Measurements from ENCODE around the gene NPNT.
"Not testable (repeated sequence)": the region's sequence is repeated elsewhere in the genome, so short reads cannot be mapped to it uniquely, and the experiment has no call there.

NPNT gene, protein sequence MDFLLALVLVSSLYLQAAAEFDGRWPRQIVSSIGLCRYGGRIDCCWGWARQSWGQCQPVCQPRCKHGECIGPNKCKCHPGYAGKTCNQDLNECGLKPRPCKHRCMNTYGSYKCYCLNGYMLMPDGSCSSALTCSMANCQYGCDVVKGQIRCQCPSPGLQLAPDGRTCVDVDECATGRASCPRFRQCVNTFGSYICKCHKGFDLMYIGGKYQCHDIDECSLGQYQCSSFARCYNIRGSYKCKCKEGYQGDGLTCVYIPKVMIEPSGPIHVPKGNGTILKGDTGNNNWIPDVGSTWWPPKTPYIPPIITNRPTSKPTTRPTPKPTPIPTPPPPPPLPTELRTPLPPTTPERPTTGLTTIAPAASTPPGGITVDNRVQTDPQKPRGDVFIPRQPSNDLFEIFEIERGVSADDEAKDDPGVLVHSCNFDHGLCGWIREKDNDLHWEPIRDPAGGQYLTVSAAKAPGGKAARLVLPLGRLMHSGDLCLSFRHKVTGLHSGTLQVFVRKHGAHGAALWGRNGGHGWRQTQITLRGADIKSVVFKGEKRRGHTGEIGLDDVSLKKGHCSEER

DNA sequence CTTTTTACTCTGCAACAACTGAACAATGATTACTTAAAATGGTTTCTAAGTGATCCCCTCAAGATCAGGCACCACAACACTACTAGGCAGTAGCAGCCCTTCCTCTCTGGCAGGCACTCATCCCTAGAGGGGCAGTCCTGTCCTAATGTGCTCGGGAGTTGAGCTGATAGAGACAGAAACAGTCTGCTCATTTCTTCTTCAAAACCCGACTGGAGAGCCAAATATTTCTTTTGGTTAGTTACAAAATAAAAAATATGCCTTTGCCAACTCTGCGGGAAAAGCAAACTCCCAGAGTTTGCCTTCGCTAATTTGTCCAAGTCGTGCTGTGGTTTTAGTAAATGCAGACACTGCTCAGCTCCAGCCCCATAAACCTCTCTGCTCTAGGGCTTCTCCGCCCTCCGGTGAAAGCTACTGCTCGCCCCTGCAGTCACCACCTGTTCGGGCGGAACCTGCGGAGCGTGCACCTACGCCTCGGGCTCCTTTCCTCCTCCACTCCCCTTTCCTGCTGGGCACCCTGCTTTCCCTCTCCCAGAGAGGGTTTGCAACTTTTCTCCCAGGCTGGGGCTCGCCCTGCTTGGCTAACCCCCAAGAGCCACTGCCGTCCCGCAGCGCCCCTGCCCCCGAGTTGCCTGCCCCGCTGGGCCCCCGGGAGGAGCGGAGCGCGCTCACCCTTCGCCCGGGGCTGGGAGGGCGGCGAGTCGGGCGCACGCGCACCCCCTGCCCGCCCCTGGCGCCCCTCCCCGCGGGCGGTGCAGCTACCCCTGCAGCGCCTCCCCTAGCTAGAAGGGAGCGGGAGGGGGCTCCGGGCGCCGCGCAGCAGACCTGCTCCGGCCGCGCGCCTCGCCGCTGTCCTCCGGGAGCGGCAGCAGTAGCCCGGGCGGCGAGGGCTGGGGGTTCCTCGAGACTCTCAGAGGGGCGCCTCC, at the start of gene NPNT:
NPNT (plus strand) TSS at position 812 of the 923 bp plus-strand sequence. CDS start 182 bp downstream, outside the sequence.
- peak in 1 of 2 experiments; percentile 18 for DNase-seq

DNA sequence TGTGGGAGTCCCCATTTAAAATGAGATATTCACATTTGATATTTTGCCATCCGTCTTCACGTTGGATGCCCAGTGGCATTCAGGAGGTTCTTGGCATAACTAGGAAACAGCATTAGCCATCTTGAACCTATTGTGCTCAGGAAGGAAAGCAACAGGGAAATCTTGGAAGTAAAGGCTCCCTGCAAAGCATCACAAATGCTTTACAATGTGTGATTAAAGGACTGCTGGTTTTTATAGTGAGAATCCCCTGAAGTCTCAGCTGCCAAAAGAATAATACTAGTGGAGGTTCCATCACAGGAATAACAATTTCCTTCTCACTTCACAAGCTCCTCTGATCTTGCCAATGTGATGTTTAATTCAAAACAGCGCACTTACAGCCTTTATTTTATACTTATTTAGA, 49.7 kb upstream of the NPNT start:
- no peak for DNase-seq

DNA sequence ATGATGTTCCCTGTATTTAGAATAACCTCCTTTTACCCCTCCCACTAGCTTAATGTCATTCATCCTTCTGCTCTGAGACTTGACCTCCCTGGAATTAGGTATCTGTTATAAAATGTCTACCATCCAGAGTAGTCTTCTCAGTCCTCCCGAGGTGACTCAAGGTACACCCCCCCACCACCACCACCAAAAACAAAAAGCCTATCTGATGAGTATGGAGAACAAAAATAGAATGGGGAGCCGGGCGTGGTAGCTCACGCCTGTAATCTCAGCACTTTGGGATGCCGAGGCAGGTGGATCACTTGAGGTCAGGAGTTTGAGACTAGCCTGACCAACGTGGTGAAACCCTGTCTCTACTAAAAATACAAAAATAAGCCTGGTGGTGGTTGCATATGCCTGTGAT, 46.9 kb upstream of the NPNT start:
- not testable (repeated sequence) for DNase-seq

DNA sequence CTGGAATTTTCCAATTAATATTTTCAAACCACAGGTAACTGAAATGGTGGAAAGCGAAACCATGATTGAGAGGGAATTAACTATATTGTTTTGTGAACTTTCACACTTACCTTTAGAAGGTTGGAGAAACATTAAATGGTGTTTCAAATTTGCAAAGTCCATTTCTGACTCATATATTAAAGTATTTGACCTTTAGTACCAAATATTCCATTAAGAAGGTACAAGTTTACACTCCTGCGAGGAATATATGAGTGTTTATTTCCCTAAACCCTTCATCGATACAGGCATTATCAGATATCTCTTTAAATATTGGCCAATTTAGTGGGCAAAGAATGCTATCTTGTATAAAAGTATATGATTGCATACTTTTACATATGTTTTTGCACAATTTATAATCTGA, 44.1 kb upstream of the NPNT start:
- DNase-seq, result no peak

DNA sequence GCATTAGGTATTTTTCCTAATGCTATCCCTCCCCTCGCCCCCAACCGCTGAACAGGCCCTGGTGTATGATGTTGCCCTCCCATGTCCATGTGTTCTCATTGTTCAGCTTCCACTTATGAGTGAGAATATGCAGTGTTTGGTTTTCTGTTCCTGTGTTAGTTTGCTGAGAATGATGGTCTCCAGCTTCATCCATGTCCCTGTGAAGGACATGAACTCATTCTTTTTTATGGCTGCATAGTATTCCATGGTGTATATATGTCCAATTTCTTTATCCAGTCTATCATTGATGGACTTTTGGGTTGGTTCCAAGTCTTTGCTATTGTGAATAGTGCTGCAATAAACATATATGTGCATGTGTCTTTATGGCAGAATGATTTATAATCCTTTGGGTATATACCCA, 43.0 kb upstream of the NPNT start:
- not testable (repeated sequence) for DNase-seq

DNA sequence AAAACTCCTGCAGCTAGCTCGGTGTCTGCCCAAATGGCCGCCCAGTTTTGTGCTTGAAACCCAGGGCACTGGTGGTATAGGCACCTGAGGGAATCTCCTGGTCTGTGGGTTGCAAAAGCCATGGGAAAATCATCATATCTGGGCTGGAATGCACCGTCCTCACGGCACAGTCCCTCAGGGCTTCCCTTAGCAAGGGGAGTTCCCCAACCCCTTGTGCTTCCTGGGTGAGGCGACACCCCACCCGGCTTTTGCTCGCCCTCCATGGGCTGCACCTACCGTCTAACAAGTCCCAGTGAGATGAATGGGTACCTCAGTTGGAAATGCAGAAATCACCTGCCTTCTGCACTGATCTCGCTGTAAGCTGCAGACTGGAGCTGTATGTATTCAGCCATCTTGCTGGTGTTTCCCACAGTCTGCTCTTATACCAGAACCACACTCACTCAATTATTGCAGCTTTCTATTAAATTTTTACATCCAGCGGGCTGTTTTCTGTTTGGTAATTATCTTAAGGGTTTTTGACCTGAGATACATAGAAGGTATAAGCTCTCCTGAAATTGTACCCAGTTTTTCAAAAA, 36.7 kb upstream of the NPNT start:
- no peak for DNase-seq

DNA sequence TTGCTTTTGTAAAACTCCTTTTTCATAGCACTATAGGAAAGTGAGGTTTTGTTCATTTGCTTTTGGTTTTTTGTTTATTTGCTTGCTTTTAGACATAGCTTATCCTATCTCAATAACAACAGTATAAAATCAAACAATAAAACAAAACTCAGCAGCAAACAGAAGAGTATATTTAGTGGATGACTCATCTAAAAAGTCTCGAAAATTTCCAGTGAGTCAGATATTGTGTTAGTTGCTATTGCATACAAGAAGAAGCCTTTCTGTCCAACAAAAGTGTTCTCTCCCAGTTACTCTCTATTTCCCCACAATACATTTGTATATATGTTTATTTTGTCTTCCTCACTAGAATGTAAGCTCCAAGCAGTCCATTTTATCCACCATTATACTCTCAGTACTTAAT, 36.0 kb upstream of the NPNT start:
- DNase-seq, result no peak

DNA sequence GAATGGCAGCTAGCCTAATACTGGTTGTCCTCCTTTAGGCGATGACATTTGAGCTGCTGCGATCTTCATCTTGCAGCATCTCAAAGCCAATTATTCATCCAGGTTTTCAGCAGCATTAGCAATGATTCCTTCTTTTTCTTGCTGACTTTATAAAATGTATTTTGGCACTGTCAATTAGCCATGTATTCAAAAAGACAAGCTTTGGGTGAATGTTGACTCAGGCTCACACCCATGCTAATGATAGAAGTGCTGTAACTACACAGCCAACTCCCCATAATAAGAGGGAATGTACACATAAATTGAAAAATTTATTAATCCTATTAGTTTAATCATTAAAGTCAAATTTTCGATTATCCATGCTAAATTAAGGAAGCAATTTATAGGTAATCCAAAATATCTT, 24.3 kb upstream of the NPNT start:
- DNase-seq, result no peak

DNA sequence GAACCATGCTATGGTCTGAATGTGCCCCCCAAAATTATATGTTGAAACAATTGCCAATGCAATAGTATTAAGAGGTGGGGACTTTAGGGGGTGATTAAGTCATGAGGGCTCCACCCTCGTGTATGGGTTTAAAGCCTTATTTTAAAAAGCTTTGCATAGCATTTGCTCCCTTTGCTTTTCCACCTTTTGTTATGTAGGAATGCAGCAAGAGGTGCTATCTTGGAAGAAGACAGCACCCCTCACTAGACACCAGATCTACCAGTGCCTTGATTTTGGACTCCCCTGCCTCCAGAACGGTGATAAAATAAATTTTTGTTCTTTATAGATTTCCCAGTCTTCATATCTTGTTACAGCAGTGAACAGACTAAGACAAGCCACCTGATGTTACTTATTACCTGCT, 23.3 kb upstream of the NPNT start:
- DNase-seq, result no peak

DNA sequence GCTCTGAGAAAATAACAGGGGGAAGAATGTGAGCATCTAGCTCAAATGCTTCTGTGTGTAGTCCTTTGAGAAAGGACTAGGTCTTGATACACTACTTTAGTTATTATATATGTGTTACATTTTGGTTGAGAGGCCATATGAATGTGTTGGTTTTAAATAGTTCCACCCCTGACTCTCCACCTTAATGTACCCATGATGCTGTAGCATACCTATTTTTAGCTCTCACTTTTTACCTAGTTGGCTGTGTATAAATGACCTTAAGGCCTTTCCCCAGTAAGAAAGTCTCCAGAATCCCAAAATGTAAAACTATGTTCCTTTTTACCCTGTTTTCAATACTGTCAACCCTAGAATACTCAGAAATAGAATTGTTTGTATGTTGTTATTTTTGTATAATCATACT, 20.0 kb upstream of the NPNT start:
- no peak for DNase-seq

DNA sequence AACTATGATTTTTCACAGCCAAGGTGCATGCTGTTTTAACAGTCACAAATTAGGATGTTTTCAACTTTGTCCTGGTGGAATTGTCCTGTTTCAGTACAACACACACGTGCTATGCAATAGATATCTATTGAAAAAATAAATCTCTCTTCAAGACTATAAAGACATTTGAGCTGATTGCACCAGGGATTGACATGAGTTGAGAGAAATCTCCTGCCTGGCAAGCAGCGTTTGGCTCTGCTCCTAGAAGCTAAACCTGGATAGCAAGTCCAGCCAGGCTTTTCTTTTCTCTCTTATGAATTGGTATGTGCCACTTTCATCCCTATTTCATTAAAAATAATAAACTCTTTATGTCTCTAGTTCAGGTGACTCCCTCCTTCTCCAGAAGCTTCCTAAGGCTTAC, 16.6 kb upstream of the NPNT start:
- DNase-seq, result no peak

DNA sequence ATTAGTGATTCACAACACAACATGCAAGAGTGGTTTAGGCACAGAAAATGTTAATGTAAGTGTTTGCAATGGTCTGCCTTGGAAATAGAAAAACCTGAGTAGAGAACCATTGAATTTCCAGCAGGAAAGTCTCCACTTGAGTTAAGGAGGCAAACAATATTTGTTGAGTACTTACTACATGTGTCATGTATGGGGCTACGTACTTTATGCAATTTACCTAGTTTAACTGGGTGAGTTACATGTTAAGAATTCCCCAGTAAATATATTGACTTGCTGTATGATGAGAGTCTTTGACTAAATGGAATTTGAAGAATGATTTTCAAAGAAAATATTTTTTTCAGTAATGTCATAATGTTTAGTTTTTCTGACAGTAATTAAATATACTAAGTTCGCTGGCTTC, 7.8 kb upstream of the NPNT start:
- DNase-seq, result no peak

DNA sequence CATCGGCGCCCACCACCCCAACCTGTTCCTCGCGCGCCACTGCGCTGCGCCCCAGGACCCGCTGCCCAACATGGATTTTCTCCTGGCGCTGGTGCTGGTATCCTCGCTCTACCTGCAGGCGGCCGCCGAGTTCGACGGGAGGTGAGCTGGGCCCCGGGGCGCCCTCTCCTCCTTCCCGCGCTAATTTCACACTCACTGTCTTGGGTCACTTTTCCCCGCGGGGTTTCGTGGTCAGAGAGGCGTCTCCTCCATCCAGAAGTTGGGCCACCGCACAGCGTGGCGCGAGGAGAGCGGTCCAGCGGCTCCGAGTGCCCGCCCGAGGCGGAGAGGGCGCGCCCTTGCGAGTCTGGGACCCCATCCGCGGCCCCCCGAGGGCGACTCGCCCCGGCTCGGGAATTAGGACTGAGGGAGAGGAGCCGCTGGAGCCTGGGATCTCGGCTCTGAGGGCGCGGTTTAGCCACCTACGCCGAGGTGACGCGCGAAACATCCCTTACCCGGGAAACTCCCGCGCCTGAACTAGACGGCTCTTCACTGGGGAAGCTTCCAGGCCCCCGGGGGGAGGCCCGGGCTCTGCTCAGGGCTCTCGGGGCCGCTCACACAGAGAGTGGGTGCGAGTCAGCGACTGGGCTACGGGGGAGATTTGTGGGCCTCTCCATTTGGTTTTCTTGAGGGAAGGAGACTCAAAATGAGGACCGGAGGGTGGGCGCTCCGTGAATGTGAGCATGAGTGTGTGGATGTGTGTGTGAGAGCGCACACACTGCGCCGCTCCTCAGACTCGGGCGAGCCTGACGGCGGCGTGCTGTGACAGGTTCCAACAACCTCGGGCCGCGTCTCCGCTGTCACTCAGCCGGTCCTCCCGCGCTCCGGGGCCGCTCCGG, 551 bp downstream of the NPNT start:
- no peak for DNase-seq

DNA sequence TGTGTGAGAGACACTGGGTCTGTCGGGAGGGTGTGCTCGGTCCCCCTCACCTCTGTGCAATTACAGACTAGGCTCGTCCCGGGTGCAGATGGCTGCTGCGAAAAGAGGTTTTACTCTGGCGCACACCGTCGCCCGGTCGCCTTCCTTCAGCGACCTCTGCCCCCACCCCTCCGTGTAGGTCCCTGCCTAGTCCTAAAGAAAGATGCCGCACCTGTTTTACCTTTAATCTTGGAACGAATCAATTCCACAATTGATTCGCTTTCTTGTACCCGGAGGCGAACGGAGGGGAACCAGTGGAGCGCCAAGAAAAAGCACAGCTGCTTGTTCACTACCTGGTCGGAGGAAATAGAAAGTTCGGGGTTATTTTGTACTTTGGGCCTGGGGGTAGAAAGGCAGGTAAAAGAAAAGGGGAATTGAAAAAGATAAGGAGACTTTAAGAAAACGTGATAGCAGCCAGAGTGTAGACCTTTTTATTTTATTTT, 1.2 kb downstream of the NPNT start:
- DNase-seq, result no peak

DNA sequence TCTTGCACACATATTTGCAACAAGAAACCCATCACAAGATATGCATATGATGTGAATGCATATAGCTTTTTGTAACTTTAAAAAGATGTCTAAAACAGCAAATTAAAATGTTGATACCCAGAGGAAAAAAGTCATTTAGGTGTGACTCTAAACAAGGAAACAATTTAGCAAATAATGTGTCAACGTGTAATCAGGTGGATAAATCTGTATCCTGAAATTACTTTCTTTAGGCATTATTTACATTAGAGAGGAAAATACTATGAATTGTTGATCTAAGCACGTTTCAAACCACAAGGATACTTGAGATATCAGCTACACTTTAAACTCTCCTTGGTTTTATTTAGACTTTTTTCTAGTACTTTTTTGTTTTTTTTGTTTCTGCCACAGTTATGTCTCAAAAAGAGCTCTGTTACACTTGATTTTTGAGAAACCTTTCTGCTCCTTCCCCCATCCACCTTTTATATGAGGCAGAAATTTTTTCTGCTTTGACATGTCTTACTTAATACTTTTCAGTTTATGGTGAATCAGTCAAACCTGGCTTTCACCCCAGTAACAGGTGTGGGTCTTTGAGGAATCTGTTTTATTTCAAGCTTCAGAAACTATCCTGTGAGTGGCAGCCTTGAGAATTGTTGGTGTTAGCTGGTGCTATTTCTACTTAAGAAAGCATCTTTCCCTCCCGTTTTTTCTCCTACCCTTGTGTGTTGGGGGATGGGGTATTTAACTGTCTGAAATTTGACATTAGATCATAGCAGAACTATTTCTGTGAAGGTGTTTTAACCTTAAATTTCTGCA, 1.9 kb downstream of the NPNT start:
- DNase-seq, result no peak

DNA sequence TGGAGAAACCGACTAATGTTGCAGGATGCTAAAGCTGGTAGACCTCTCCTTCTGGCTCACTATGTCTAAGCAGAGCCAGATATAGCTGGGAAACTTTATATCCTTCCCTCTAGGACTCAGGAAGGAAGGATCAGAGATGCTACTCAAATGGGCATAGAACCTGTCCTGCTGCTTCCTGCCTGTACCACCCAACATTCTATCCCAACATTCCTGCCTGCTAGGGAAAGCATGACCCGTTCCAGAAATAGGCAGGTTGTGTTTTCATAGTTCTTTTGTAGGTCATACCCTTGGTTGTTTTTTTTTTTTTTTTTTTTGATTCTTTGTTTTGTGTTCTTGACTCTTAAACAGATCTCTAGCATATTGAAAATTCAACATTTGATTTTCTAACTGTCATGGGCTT, 5.3 kb downstream of the NPNT start:
- no peak for DNase-seq

DNA sequence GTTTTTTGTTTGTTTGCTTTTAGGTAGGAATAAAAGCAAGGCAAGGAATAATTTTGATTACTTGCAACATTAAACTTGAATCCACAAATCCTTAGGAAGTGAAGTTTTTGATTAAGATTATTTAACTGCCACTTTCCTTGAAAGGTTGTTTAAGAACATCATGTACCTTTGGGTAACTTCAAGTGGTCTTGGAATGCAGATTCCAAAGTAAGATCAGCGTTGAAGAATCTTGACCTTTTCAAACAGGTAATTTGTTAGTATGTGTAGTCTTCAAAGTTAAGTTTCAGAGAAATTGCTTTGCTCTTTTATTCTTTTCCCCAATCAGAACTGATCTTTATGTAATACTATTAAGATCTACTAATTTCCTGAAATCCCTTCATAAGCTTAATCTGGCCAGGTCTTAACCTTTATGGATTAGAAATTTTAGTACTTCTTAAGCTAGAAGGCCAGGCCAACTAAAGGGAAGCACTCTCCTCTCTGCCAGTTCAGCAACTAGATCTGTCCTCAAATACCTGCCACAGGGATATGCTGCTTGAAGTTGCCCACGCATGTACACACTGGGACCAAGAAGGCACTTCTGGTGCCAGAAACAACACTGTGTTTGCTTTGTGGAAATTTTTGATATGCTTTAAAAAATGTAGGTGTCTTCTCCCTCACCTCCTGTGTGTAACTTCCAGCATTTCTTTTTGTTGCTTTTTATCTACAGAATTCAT, 7.4 kb downstream of the NPNT start:
- no peak for DNase-seq

DNA sequence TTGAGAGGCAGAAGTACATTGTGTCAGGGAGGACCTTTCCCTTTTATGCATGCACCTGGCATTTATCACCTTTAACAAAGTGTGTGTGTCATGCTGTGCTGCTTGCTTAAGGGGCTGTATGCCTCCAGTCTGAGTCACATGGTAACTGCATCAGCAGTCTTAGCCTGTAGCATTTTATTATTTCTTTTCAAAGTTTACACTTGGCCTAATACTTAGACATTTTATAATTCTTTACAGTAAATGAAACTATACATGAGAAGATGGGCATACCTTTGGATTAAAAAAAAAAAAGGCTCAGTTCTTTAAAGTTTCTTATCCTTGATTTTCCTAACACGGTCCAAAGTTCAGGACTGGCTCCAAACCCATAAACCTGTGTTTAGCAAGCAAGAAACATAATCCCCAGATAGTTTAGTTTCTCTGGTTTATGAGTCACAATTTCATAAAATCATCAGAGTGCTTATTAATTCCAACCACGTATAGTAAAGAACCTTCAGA, 14.6 kb downstream of the NPNT start:
- DNase-seq, result no peak

DNA sequence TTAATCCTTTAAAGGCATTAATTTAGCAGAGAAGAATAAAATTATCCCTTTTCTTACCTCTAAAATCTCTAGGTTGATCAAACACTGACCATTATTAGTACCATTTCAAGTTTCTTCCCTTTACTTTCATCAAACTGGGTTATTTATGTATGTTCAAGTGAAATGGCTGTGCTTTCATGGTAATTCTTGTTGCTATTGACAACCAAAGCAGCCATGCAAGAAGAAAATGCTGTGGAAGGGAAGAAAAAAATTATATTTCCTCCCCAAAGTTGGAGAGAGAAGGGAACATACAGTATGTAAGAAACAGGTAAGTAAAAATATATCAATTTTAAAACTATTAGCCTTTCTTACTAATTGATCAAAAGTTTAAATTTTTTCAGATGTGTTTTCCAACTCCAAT, 16.2 kb downstream of the NPNT start:
- DNase-seq, result no peak

DNA sequence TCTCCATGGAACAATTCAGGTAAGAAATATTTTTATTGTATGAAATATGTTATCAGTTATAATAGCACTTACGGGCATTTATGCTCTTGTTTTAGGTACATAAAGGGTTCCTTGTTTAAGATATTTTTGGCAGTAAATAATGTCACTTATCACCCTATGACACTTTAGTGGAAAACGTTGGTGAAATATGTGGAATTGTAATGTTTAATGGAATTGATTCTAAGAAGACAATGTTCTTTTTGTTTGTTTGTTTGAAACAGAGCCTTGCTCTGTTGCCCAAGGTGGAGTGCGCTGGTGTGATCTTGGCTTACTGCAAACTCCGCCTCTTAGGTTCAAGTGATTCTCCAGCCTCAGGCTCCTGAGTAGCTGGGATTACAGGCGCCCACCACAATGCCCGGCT, 17.4 kb downstream of the NPNT start:
- DNase-seq, result no peak
